Activated CD4-positive, alpha-beta memory T cell treated with anti-CD3 and anti-CD28 coated beads for 36 hours (primary cell): ENCODE measurements around the gene RPS6KC1. TPM values are rescaled to one million over a fixed set of nuclear protein-coding genes. Genes with fewer than 3 reads are reported as not detected.
"Not testable (repeated sequence)": the region's sequence is repeated elsewhere in the genome, so short reads cannot be mapped to it uniquely, and the experiment has no call there.

Source experiments
- CTCF ChIA-PET: fragments of 350-600 bp; sonication (Branson Sonifier 250); formaldehyde crosslinking; loops from one replicate; lab custom pipeline; 2021; ENCODE audit warnings: antibody characterized with exemption, inconsistent platforms; lab: Charles Lee
- POLR2A ChIA-PET: fragments of 350-600 bp; sonication (Branson Sonifier 250); formaldehyde crosslinking; loops from one replicate; lab custom pipeline; 2021; ENCODE audit warnings: antibody characterized with exemption; lab: Charles Lee
- DNase-seq: peaks from one replicate; pipeline ENCODE4 v3.0.0-alpha.2; 2020
- H3K27ac Mint-ChIP-seq: one replicate; pipeline ENCODE4 v1.8.0; 2021; ENCODE audit warnings: mixed read lengths
- H3K27me3 Mint-ChIP-seq: one replicate; pipeline ENCODE4 v1.8.0; 2021; ENCODE audit warnings: mixed read lengths
- H3K36me3 Mint-ChIP-seq: one replicate; pipeline ENCODE4 v1.8.0; 2021; ENCODE audit warnings: mixed read lengths
- H3K4me1 Mint-ChIP-seq: one replicate; pipeline ENCODE4 v1.8.0; 2021; ENCODE audit warnings: low read depth, mixed read lengths
- H3K4me3 Mint-ChIP-seq: one replicate; pipeline ENCODE4 v1.8.0; 2021; ENCODE audit warnings: mild to moderate bottlenecking, mixed read lengths
- H3K9me3 Mint-ChIP-seq: one replicate; pipeline ENCODE4 v1.8.0; 2021; ENCODE audit warnings: mixed read lengths
- intact Hi-C: fragments of 100-400 bp; cut with micrococcal nuclease; formaldehyde crosslinking; loops from one replicate; pipeline ENCODE4 v1.15.1; 2023
- total RNA-seq, 2 experiments: library from RNA; stranded (reverse); gene quantifications; one replicate each; pipeline ENCODE4 v1.2.3, GENCODE V29; 2021

RPS6KC1 gene
- total RNA-seq, 2 experiments from 2014 or later: 5.9 to 6.7 TPM

- Mint-ChIP-seq H3K4me1 (no peaks in the 10 kb centered on the region), H3K4me3 (no peak overlapping the region), H3K27ac (no peak overlapping the region), H3K27me3 (peaks cover 31% of the 10 kb centered on the region), H3K36me3 (no peaks in the 10 kb centered on the region), H3K9me3 (no peaks in the 10 kb centered on the region)
- ChIA-PET POLR2A (no interaction called here), CTCF (no interaction called here)
- intact Hi-C loops: no loop called here
- DNase-seq: no peak
Observed at GRCh38 chr1:213034713-213035112, 16.3 kb upstream of the RPS6KC1 start.

- intact Hi-C loops: no loop called here
- H3K9me3 Mint-ChIP-seq: no peaks in the 10 kb centered on the region
- ChIA-PET CTCF (no interaction called here), POLR2A (no interaction called here)
- peaks cover 27% of the 10 kb centered on the region for H3K27me3 Mint-ChIP-seq
- no peak for DNase-seq
- no peaks in the 10 kb centered on the region for H3K4me1 Mint-ChIP-seq
- no peaks in the 10 kb centered on the region for H3K36me3 Mint-ChIP-seq
- H3K4me3 Mint-ChIP-seq: no peak overlapping the region
- H3K27ac Mint-ChIP-seq: no peak overlapping the region
Observed at GRCh38 chr1:213035573-213035972, 15.5 kb upstream of the RPS6KC1 start.

- H3K9me3 Mint-ChIP-seq: no peaks in the 10 kb centered on the region
- intact Hi-C loops: no loop called here
- CTCF ChIA-PET: no interaction called here
Observed at GRCh38 chr1:213041443-213041842, 9.6 kb upstream of the RPS6KC1 start.

DNA sequence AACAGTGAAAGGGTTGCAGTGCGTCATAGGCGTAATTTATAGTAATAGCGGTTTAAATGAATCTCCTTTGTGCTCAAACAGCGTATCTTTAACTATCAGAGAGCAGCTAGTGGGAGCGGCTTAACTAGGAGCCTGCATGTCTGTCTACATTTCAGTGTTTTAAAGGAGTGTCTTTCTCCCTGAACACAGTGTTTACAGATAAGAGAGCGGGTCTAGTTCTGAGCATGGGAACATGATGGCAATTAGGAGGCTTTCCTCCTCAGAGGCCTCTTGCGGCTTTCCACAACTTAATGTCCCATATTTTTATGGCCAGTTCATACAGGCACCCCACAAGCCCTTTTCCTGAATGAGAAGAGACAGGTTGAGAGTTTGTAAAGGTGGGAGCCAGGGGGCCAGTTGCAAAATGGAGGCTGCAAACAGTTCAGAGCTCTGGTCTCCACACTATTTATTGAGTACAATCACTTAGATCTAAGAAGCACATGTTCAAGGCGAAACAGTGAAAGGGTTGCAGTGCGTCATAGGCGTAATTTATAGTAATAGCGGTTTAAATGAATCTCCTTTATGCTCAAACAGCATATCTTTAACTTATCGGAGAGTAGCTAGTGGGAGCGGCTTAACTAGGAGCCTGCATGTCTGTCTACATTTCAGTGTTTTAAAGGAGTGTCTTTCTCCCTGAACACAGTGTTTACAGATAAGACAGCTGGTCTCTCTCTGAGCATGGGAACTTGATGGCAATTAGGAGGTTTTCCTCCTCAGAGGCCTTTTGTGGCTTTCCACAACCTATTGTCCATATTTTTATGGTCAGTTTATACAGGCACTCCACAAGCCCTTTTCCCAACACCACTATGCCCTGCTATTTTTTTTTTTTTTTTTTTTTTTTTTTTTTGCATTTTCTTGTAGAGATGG is 5.5 kb upstream of the RPS6KC1 start:
- CTCF ChIA-PET, H3K27me3 Mint-ChIP-seq, H3K4me3 Mint-ChIP-seq, POLR2A ChIA-PET, DNase-seq, H3K9me3 Mint-ChIP-seq, intact Hi-C loops, H3K27ac Mint-ChIP-seq, H3K36me3 Mint-ChIP-seq: not testable (repeated sequence)
- H3K4me1 Mint-ChIP-seq: peaks cover 10% of the 10 kb centered on the region

More at GRCh38 chr1:213041443-213041842, 9.6 kb upstream of the RPS6KC1 start:
- no peak overlapping the region for H3K27ac Mint-ChIP-seq
- no peaks in the 10 kb centered on the region for H3K36me3 Mint-ChIP-seq
- POLR2A ChIA-PET: no interaction called here
- DNase-seq: no peak
- H3K4me1 Mint-ChIP-seq: peaks cover 4% of the 10 kb centered on the region
- H3K27me3 Mint-ChIP-seq: peaks cover 8% of the 10 kb centered on the region
- no peak overlapping the region for H3K4me3 Mint-ChIP-seq

GRCh38 chr1:213049232-213049631 is 1.8 kb upstream of the RPS6KC1 start:
- ChIA-PET CTCF (no interaction called here), POLR2A (no interaction called here)
- Mint-ChIP-seq H3K36me3 (peaks cover 6% of the 10 kb centered on the region), H3K27me3 (peaks cover 1% of the 10 kb centered on the region), H3K4me1 (peaks cover 21% of the 10 kb centered on the region), H3K9me3 (no peaks in the 10 kb centered on the region), H3K27ac (no peak overlapping the region), H3K4me3 (no peak overlapping the region)
- intact Hi-C loops: loop anchor here (1.0 kb wide), 1 partner anchor 34 kb away; the partner anchor contains the start of gene ANGEL2
- no peak for DNase-seq

DNA sequence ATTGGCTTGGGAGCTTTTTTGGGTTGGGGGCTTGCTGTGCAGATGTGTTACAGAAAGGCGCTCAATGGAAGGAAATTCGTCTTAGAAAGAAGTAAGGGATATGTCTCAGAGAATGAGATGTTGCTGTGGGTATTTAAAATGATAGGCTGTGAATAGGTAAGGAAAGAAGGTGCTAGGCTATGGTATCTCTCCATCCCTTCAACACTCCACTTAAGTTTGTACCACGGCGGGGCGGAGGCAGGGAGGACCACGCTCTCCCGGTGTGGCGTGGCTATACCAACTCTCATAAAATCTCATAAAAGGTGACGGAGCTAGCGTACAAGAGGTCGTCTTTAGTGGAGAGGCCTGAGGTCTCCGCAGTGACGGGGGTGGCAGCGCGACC is 305 bp upstream of the RPS6KC1 start:
- peaks cover 1% of the 10 kb centered on the region for H3K27me3 Mint-ChIP-seq
- no peaks in the 10 kb centered on the region for H3K9me3 Mint-ChIP-seq
- H3K4me1 Mint-ChIP-seq: peaks cover 21% of the 10 kb centered on the region
- intact Hi-C loops: loop anchor here (5.0 kb wide), 1 partner anchor 193 kb away; the partner anchor contains the start of gene FLVCR1
- H3K36me3 Mint-ChIP-seq: peaks cover 6% of the 10 kb centered on the region
- H3K4me3 Mint-ChIP-seq: peak overlapping the region; percentile 98
- H3K27ac Mint-ChIP-seq: peak overlapping the region; percentile 77
- no peak for DNase-seq
- ChIA-PET CTCF (interaction anchor here (0.5 kb wide), 1 partner anchor 48 kb away, joined by 3 read pairs; no protein-coding TSS in a partner anchor), POLR2A (interaction anchor here (0.6 to 1.2 kb wide), 2 partner anchors 32 to 48 kb away, joined by 3 read pairs; no protein-coding TSS in a partner anchor)

DNA sequence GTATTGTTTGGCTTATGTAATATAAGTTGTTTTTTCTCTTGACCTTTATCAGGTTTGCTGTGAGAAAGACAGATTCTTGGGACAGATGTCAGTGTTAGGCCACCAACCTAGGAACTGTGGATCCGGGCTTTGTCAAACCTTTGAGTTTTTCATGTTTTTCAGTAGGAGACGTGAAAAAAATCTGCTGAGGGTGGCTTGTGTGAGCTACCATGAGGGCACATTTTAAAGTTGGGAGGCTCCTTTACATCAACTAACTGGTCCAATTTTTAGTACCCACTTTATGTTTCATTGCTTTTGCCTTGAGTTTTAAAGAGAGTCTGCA is 801 bp downstream of the RPS6KC1 start:
- peaks cover 1% of the 10 kb centered on the region for H3K27me3 Mint-ChIP-seq
- H3K4me3 Mint-ChIP-seq: peak overlapping the region; percentile 98
- intact Hi-C loops: loop anchor here (5.0 kb wide), 1 partner anchor 195 kb away; the partner anchor contains the start of gene FLVCR1
- H3K9me3 Mint-ChIP-seq: no peaks in the 10 kb centered on the region
- ChIA-PET CTCF (no interaction called here), POLR2A (interaction anchor here (1.2 kb wide), 1 partner anchor 18 kb away, joined by 3 read pairs; no protein-coding TSS in a partner anchor)
- peak overlapping the region; percentile 83 for H3K27ac Mint-ChIP-seq
- H3K4me1 Mint-ChIP-seq: peaks cover 21% of the 10 kb centered on the region
- H3K36me3 Mint-ChIP-seq: peaks cover 6% of the 10 kb centered on the region
- no peak for DNase-seq

DNA sequence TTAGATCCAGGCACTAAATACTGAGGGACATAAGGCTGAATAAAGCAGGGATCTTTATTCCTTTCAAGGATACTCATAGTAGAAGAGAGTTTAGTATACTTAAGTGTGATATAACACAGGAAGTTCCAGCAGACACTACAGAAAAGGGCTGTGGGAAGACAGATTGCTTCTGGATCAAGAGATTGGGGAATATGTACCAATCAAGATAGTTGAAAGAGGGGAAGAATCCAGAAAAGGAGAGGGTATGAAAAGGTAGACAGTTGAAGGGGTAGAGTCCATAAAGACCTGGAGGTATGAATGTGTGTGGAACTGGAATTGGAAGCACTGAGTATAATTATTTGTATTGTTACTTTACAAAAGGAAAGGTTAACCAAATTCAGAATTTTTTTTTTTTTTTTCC is 2.4 kb downstream of the RPS6KC1 start:
- no peak overlapping the region for H3K27ac Mint-ChIP-seq
- ChIA-PET CTCF (no interaction called here), POLR2A (no interaction called here)
- peaks cover 6% of the 10 kb centered on the region for H3K36me3 Mint-ChIP-seq
- no peaks in the 10 kb centered on the region for H3K9me3 Mint-ChIP-seq
- peaks cover 1% of the 10 kb centered on the region for H3K27me3 Mint-ChIP-seq
- H3K4me1 Mint-ChIP-seq: peaks cover 21% of the 10 kb centered on the region
- intact Hi-C loops: loop anchor here (5.0 kb wide), 1 partner anchor 196 kb away; the partner anchor contains the start of gene FLVCR1
- no peak for DNase-seq
- no peak overlapping the region for H3K4me3 Mint-ChIP-seq

GRCh38 chr1:213054142-213054541 is 3.1 kb downstream of the RPS6KC1 start:
- H3K4me1 Mint-ChIP-seq: peaks cover 21% of the 10 kb centered on the region
- peaks cover 1% of the 10 kb centered on the region for H3K27me3 Mint-ChIP-seq
- peaks cover under 1% of the 10 kb centered on the region for H3K9me3 Mint-ChIP-seq
- DNase-seq: no peak
- CTCF ChIA-PET: no interaction called here
- POLR2A ChIA-PET: no interaction called here
- no peak overlapping the region for H3K4me3 Mint-ChIP-seq
- peaks cover 6% of the 10 kb centered on the region for H3K36me3 Mint-ChIP-seq
- no peak overlapping the region for H3K27ac Mint-ChIP-seq
- intact Hi-C loops: loop anchor here (5.0 kb wide), 1 partner anchor 197 kb away; the partner anchor contains the start of gene FLVCR1

GRCh38 chr1:213054733-213055591 is 3.9 kb downstream of the RPS6KC1 start:
- ChIA-PET POLR2A (no interaction called here), CTCF (no interaction called here)
- Mint-ChIP-seq H3K9me3 (peaks cover 2% of the 10 kb centered on the region), H3K27me3 (no peaks in the 10 kb centered on the region), H3K27ac (no peak overlapping the region), H3K4me1 (peaks cover 21% of the 10 kb centered on the region), H3K4me3 (no peak overlapping the region), H3K36me3 (peaks cover 7% of the 10 kb centered on the region)
- DNase-seq: no peak
- intact Hi-C loops: loop anchor here (5.0 kb wide), 1 partner anchor 198 kb away; the partner anchor contains the start of gene FLVCR1

- Mint-ChIP-seq H3K4me1 (peaks cover 13% of the 10 kb centered on the region), H3K27me3 (no peaks in the 10 kb centered on the region), H3K4me3 (no peak overlapping the region), H3K9me3 (peaks cover 2% of the 10 kb centered on the region), H3K27ac (no peak overlapping the region), H3K36me3 (peaks cover 1% of the 10 kb centered on the region)
- DNase-seq: no peak
- ChIA-PET CTCF (no interaction called here), POLR2A (no interaction called here)
- intact Hi-C loops: no loop called here
Observed at GRCh38 chr1:213055767-213056166, 4.7 kb downstream of the RPS6KC1 start.
